ENCODE results near the gene TNFRSF8. TPM values are rescaled to one million over a fixed set of nuclear protein-coding genes. Genes with fewer than 3 reads are reported as not detected.
A peak's percentile ranks its signal among the peaks of the same experiment; 100 is the strongest.
"Not testable (repeated sequence)": the region's sequence is repeated elsewhere in the genome, so short reads cannot be mapped to it uniquely, and the experiment has no call there.

TNFRSF8 gene
- total RNA-seq, 2 experiments from 2014 or later, result 0.17 to 0.22 TPM

- ATAC-seq (ENCODE audit: low read depth), result peak; percentile 75
- Mint-ChIP-seq H3K36me3 (peaks cover 11% of the 10 kb centered on the region), H3K4me1 (no peaks in the 10 kb centered on the region), H3K27me3 (no peaks in the 10 kb centered on the region), H3K9me3 (no peaks in the 10 kb centered on the region), H3K4me3 (no peak overlapping the region), H3K27ac (no peak overlapping the region)
- DNase-seq, result peak; percentile 60
- POLR2A ChIA-PET, result interaction anchor here (1.1 to 2.5 kb wide), 5 partner anchors 11 to 123 kb away, joined by 3 to 19 read pairs (median 3); no protein-coding TSS in a partner anchor
Observed at GRCh38 chr1:12031039-12031980, 31.8 kb upstream of the TNFRSF8 start.

GRCh38 chr1:12032161-12032621 lies 30.9 kb upstream of the TNFRSF8 start:
- POLR2A ChIA-PET, result interaction anchor here (1.8 to 2.5 kb wide), 2 partner anchors 122 to 124 kb away, joined by 9 to 19 read pairs; no protein-coding TSS in a partner anchor
- Mint-ChIP-seq H3K4me3 (no peak overlapping the region), H3K27ac (no peak overlapping the region), H3K9me3 (no peaks in the 10 kb centered on the region), H3K4me1 (no peaks in the 10 kb centered on the region), H3K27me3 (no peaks in the 10 kb centered on the region), H3K36me3 (peaks cover 5% of the 10 kb centered on the region)
- ATAC-seq (ENCODE audit: low read depth) (no peak), DNase-seq (no peak)

- DNase-seq; H3K9me3 Mint-ChIP-seq; H3K4me1 Mint-ChIP-seq; H3K36me3 Mint-ChIP-seq; ATAC-seq (ENCODE audit: low read depth); POLR2A ChIA-PET; H3K27ac Mint-ChIP-seq; H3K4me3 Mint-ChIP-seq; H3K27me3 Mint-ChIP-seq: not testable (repeated sequence)
Observed at GRCh38 chr1:12033441-12033840, 29.7 kb upstream of the TNFRSF8 start.

- Mint-ChIP-seq H3K4me3 (no peak overlapping the region), H3K27ac (no peak overlapping the region), H3K9me3 (no peaks in the 10 kb centered on the region), H3K36me3 (no peaks in the 10 kb centered on the region), H3K27me3 (no peaks in the 10 kb centered on the region), H3K4me1 (no peaks in the 10 kb centered on the region)
- DNase-seq (no peak), ATAC-seq (ENCODE audit: low read depth) (no peak)
- POLR2A ChIA-PET, result interaction anchor here (1.3 kb wide), 1 partner anchor 126 kb away, joined by 7 read pairs; no protein-coding TSS in a partner anchor
Observed at GRCh38 chr1:12034381-12034801, 28.7 kb upstream of the TNFRSF8 start.

GRCh38 chr1:12035312-12035711 lies 27.8 kb upstream of the TNFRSF8 start:
- Mint-ChIP-seq H3K36me3 (no peaks in the 10 kb centered on the region), H3K9me3 (no peaks in the 10 kb centered on the region), H3K27me3 (no peaks in the 10 kb centered on the region), H3K4me1 (no peaks in the 10 kb centered on the region), H3K4me3 (no peak overlapping the region), H3K27ac (no peak overlapping the region)
- ATAC-seq (ENCODE audit: low read depth) (no peak), DNase-seq (no peak)
- POLR2A ChIA-PET, result interaction anchor here (1.3 kb wide), 1 partner anchor 127 kb away, joined by 7 read pairs; no protein-coding TSS in a partner anchor

- Mint-ChIP-seq H3K27ac (no peak overlapping the region), H3K4me3 (no peak overlapping the region), H3K9me3 (no peaks in the 10 kb centered on the region), H3K27me3 (no peaks in the 10 kb centered on the region), H3K4me1 (no peaks in the 10 kb centered on the region), H3K36me3 (no peaks in the 10 kb centered on the region)
- DNase-seq (no peak), ATAC-seq (ENCODE audit: low read depth) (no peak)
- POLR2A ChIA-PET, result interaction anchor here (0.8 to 2.5 kb wide), 3 partner anchors 60 to 129 kb away, joined by 3 to 11 read pairs (median 4); partner anchors contain the start of gene KIAA2013
Observed at GRCh38 chr1:12037486-12038355, 25.4 kb upstream of the TNFRSF8 start.

GRCh38 chr1:12038356-12039163 lies 24.5 kb upstream of the TNFRSF8 start:
- Mint-ChIP-seq H3K9me3 (no peaks in the 10 kb centered on the region), H3K27ac (peak overlapping the region; percentile 8), H3K27me3 (no peaks in the 10 kb centered on the region), H3K36me3 (no peaks in the 10 kb centered on the region), H3K4me3 (no peak overlapping the region), H3K4me1 (no peaks in the 10 kb centered on the region)
- POLR2A ChIA-PET, result interaction anchor here (0.8 to 2.5 kb wide), 3 partner anchors 61 to 130 kb away, joined by 3 to 11 read pairs (median 4); partner anchors contain the start of gene KIAA2013
- ATAC-seq (ENCODE audit: low read depth), result no peak
- no peak for DNase-seq

- POLR2A ChIA-PET, result no interaction called here
- Mint-ChIP-seq H3K4me1 (no peaks in the 10 kb centered on the region), H3K9me3 (no peaks in the 10 kb centered on the region), H3K27me3 (peaks cover 2% of the 10 kb centered on the region), H3K27ac (no peak overlapping the region), H3K36me3 (no peaks in the 10 kb centered on the region), H3K4me3 (no peak overlapping the region)
- no peak for DNase-seq
- ATAC-seq (ENCODE audit: low read depth), result no peak
Observed at GRCh38 chr1:12039164-12039525, 24.0 kb upstream of the TNFRSF8 start.

GRCh38 chr1:12039824-12040456 lies 23.2 kb upstream of the TNFRSF8 start:
- H3K27ac Mint-ChIP-seq; ATAC-seq (ENCODE audit: low read depth): not testable (repeated sequence)
- POLR2A ChIA-PET, result interaction anchor here (1.6 kb wide), 1 partner anchor 132 kb away, joined by 3 read pairs; no protein-coding TSS in a partner anchor

GRCh38 chr1:12040457-12041051 lies 22.5 kb upstream of the TNFRSF8 start:
- H3K4me3 Mint-ChIP-seq, result no peak overlapping the region
- no peak for ATAC-seq (ENCODE audit: low read depth)
- peaks cover 7% of the 10 kb centered on the region for H3K27me3 Mint-ChIP-seq
- no peaks in the 10 kb centered on the region for H3K9me3 Mint-ChIP-seq
- H3K36me3 Mint-ChIP-seq, result no peaks in the 10 kb centered on the region
- DNase-seq, result no peak
- no peak overlapping the region for H3K27ac Mint-ChIP-seq
- H3K4me1 Mint-ChIP-seq, result no peaks in the 10 kb centered on the region
- POLR2A ChIA-PET, result interaction anchor here (1.6 kb wide), 1 partner anchor 133 kb away, joined by 3 read pairs; no protein-coding TSS in a partner anchor

More at GRCh38 chr1:12039824-12040456, 23.2 kb upstream of the TNFRSF8 start:
- not testable (repeated sequence) for DNase-seq, H3K4me3 Mint-ChIP-seq, H3K4me1 Mint-ChIP-seq, H3K27me3 Mint-ChIP-seq, H3K36me3 Mint-ChIP-seq, H3K9me3 Mint-ChIP-seq

- not testable (repeated sequence) for H3K27ac Mint-ChIP-seq; H3K9me3 Mint-ChIP-seq; DNase-seq; H3K36me3 Mint-ChIP-seq; ATAC-seq (ENCODE audit: low read depth); H3K4me3 Mint-ChIP-seq; H3K4me1 Mint-ChIP-seq
- POLR2A ChIA-PET, result interaction anchor here (0.6 kb wide), 1 partner anchor 46 kb away, joined by 5 read pairs; no protein-coding TSS in a partner anchor
- H3K27me3 Mint-ChIP-seq, result peaks cover 15% of the 10 kb centered on the region
Observed at GRCh38 chr1:12044187-12044877, 18.8 kb upstream of the TNFRSF8 start.
